ENCODE results near the gene NEU3. TPM values are rescaled to one million over a fixed set of nuclear protein-coding genes. Genes with fewer than 3 reads are reported as not detected.

NEU3 gene
- total and polyA plus RNA-seq, 2 of the 4 experiments (the other 2 are of a cell fraction): 5.5 to 10.6 TPM

GRCh38 chr11:75031771-75032549 is 43.2 kb downstream of the NEU3 start (continued):
- TF ChIP-seq CEBPB (IDR thresholded peaks at IDR 0.05; ENCODE audit: low read depth, low read length) (no peak), NFE2L2 (IDR thresholded peaks at IDR 0.05; ENCODE audit: low read depth, low read length) (no peak), POLR2A (IDR thresholded peaks at IDR 0.05; ENCODE audit: low read depth, low read length) (no peak)

- no TSS peak for BruUV-seq (replicated peaks)
- Histone ChIP-seq H3K79me1 (ENCODE audit: low read depth in 1 of 2, low read length in 2 of 2) (no peaks in the 10 kb centered on the region), H3K4me3 (ENCODE audit: insufficient read depth, low read depth, low read length) (no peak overlapping the region), H3K4me1 (ENCODE audit: control insufficient read depth, insufficient read depth, low read length) (peaks cover 14% of the 10 kb centered on the region), H3K23ac (ENCODE audit: low read depth, low read length) (no peak overlapping the region), H3K36me3 (ENCODE audit: control insufficient read depth, insufficient read depth, low read length) (no peaks in the 10 kb centered on the region), H2AK9ac (replicated peaks; ENCODE audit: low read depth, low read length, poor library complexity) (no peak overlapping the region), H2BK20ac (ENCODE audit: low read depth, low read length) (no peak overlapping the region), H3K4ac (ENCODE audit: low read depth, low read length) (no peak overlapping the region), H2AK5ac (ENCODE audit: low read depth, low read length) (no peak overlapping the region), H3K27ac (ENCODE audit: insufficient read depth, low read length) (no peak overlapping the region), H4K91ac (ENCODE audit: insufficient read depth, low read depth, low read length) (no peak overlapping the region), H2BK15ac (ENCODE audit: low read depth, low read length) (no peak overlapping the region), H4K8ac (ENCODE audit: low read depth in 2 of 2, low read length in 2 of 2) (no peak overlapping the region), H3K9ac (ENCODE audit: low read depth, low read length) (no peak overlapping the region), H3K14ac (replicated peaks; ENCODE audit: low read depth, low read length) (no peak overlapping the region), H3K9me3 (ENCODE audit: control insufficient read depth, insufficient read depth, low read length) (no peaks in the 10 kb centered on the region), H2BK120ac (ENCODE audit: low read depth, low read length) (no peak overlapping the region), H3K56ac (ENCODE audit: extremely low read depth, insufficient read depth, low read length) (no peak overlapping the region), H3K18ac (ENCODE audit: low read depth, low read length) (no peak overlapping the region), H3K27me3 (ENCODE audit: control insufficient read depth, insufficient read depth, low read length) (peaks cover 9% of the 10 kb centered on the region), H2BK5ac (ENCODE audit: low read depth, low read length, poor library complexity, severe bottlenecking) (no peak overlapping the region), H2AFZ (replicated peaks; ENCODE audit: low read length, poor library complexity) (peak overlapping the region; percentile 53), H3K4me2 (ENCODE audit: low read depth, low read length) (no peak overlapping the region), H4K5ac (ENCODE audit: low read depth, low read length) (no peak overlapping the region), H4K20me1 (ENCODE audit: insufficient read depth, low read length) (no peaks in the 10 kb centered on the region), H3K9me1 (ENCODE audit: insufficient read depth, low read length) (peaks cover 11% of the 10 kb centered on the region)
- POLR2A ChIA-PET (ENCODE audit: unreplicated experiment): interaction anchor here (0.6 kb wide), 1 partner anchor 396 kb away, joined by 3 read pairs; no protein-coding TSS in a partner anchor
- WGBS, 2 experiments (ENCODE audit: extremely low coverage in 2 of 2, insufficient read length in 1 of 2): no CpG with 5 or more reads among the region's 3 CpGs
- dilution Hi-C loops (cut with HindIII; ENCODE audit: low sequenced_read_pairs, unreplicated experiment): no loop called here
- DNase-seq (no peak), ATAC-seq (ENCODE audit: low read depth) (no peak)
- intact Hi-C loops (cut with micrococcal nuclease): loop anchor here (1.0 kb wide), 1 partner anchor 103 kb away; no protein-coding TSS in a partner anchor
- TF ChIP-seq MXI1 (IDR thresholded peaks at IDR 0.05; ENCODE audit: borderline replicate concordance, low read depth, low read length): no peak
- in situ Hi-C loops (cut with MboI; ENCODE audit: low sequenced_read_pairs): no loop called here
- CTCF ChIA-PET: interaction anchor here (1.8 kb wide), 1 partner anchor 16 kb away, joined by 5 read pairs; no protein-coding TSS in a partner anchor
Measured at GRCh38 chr11:75032550-75032935, 43.8 kb downstream of the NEU3 start.
